ENCODE data around the gene CPAMD8.

Gene CPAMD8

DNA sequence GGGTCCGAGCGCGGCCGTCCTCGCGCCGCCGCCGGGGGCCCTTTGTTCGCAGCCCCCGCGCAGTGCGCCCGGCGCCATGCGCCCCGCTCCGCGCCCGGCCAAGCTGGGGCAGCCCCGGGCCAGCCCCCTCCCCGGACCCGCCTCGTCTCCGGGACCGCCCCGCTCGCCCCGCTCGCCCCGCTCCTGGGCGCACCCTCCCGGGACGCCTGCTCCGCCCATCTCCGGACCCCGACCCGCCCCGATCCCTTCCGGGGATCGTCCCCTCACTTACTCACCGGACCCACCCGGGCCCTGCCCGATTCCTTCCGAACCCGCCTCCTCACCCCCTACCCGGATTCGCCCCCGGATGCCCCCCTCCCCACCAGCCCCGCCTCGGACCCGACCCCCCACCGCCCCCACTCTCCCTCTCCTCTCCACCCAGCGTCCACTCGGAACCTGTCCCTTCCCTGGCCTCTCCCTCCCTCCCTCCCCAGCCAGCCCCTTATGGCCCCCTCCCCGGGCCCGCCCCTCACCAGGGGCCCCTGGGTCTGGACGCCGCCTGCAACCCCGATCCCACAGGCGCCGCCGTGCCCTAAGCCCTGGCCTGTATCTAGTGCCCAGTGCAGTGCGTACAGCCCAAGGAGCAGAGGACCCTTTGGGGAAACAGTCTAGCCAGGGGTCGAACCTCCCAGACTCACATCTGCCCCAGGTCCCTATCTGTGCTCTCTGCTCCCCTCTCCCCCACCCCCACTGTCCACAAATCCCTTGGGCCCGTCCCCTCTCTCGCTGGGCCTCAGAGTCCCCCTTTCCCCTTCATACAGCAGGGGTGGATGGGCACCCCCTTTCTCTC lies at the start of gene CPAMD8:
Gene CPAMD8 (minus strand): TSS at position 105 of the 829 bp plus-strand sequence. CDS start 168 bp downstream, outside the sequence.
- peak within 1 kb of the TSS; percentile 1 for H3K4me3 ChIP-seq (ENCODE audit: low read depth, low read length)
- no peak for DNase-seq (ENCODE audit: low read depth)
- TF ChIP-seq, protein P1, sequence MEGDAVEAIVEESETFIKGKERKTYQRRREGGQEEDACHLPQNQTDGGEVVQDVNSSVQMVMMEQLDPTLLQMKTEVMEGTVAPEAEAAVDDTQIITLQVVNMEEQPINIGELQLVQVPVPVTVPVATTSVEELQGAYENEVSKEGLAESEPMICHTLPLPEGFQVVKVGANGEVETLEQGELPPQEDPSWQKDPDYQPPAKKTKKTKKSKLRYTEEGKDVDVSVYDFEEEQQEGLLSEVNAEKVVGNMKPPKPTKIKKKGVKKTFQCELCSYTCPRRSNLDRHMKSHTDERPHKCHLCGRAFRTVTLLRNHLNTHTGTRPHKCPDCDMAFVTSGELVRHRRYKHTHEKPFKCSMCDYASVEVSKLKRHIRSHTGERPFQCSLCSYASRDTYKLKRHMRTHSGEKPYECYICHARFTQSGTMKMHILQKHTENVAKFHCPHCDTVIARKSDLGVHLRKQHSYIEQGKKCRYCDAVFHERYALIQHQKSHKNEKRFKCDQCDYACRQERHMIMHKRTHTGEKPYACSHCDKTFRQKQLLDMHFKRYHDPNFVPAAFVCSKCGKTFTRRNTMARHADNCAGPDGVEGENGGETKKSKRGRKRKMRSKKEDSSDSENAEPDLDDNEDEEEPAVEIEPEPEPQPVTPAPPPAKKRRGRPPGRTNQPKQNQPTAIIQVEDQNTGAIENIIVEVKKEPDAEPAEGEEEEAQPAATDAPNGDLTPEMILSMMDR (conservative IDR thresholded peaks at IDR 0.05; ENCODE audit: low read depth, low read length), result no peak

DNA sequence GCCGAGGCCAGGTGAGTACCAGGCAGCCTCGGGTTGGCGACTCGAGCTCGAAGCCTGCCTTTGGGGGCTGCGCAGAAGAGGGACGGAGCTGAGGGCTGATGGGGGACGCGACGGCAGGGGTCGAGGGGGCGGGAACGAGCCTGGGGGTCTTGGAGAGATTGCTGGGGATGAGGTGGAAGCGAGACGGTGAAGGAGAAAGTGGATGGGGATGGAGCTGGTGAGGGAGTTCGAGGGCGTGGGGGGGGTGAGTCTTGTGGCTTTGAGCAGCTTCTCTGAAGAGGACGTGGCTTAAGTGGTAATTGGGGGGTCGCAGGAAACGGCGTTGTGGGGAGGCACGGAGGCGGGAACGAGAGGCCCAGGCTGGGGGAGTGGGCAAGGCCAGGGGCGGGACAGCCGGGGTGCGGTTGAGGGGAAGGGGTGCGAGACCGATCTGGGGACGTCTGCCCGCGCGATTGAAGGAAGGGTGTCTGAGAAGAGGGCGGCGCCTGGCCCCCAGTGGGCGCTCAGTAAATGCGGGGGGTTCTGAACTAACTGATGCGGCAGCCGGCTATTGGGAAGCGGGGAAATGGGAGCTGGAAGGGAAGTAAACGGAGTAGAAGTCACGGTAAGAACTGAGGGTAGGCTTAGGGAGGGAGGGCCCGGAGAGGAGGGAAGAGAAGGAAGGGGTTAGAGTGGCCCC lies 49.4 kb upstream of the CPAMD8 start:
- TF ChIP-seq, protein P1 (conservative IDR thresholded peaks at IDR 0.05; ENCODE audit: low read depth, low read length), result no peak
- peak; percentile 27 for DNase-seq (ENCODE audit: low read depth)
- H3K4me3 ChIP-seq (ENCODE audit: low read depth, low read length), result peak overlapping the region; percentile 94

DNA sequence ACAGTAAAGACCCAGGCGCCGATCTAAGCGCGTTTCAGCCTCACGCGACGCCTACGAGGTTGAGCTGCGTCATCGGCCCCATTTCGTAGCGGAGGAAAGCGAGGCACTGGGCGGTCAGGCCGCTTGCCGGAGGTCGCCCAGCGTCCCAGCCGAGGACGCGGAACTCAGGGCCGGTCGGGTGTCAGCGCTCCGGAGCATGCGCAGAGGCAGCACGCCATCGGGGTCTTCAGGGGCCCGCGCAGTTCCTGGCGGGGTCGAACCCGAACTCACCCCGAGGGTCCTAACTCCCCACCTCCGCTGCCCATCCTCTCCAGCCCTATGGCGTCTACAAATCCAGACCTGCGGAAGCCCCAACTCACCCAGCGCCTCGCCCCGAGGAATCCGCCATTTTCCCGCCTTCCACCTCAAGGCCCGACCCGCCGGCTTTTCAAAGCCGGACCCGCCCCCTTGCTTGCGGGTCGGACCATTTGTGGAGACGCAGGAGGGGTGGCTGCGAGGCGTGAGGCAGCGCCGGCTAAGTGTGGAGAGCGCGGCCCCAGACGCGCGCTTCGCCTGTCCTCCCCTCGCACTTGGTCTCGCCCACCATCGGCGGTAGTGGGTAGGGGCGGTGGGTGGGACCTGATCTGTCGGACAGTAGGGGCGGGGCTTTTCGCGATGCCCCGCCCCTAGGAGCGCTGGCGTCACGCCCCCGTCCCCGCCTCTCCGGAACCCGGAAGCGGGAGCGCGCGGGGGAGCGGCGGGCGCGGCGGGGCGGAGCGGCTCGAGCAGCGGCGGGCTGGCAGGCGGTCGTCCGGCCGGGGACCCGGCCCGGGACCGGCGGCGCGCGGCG lies 48.6 kb upstream of the CPAMD8 start, which contains the start of the genes HAUS8 and MYO9B:
Gene HAUS8 (minus strand): TSS at position 418 of the 829 bp plus-strand sequence. CDS start 30 bp downstream, at position 388.
Gene MYO9B (plus strand): TSS at position 743 of the 829 bp plus-strand sequence. CDS start 25,941 bp downstream, outside the sequence.
- TF ChIP-seq, protein P1 (conservative IDR thresholded peaks at IDR 0.05; ENCODE audit: low read depth, low read length), result no peak
- H3K4me3 ChIP-seq (ENCODE audit: low read depth, low read length), result peak within 1 kb of the TSS; percentile 94
- DNase-seq (ENCODE audit: low read depth), result peak; percentile 100

DNA sequence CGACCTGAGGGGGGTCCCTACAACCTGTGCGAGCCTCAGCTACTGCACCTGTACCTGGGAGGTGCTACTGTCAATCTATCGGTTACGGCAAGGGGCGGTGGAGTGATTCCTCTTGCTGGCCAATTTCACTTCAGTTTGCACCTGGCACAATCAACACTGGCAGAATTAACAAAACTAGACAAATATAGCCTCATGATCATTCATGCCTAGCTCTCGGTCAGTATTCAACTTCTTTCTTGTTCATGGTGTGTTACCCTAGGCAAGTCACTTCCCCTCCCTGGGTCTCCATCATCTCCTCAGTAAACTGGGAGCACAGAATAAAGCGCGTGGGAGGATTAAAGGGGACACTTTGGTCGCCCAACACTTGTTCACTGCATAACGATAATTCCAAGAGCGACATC lies 48.0 kb upstream of the CPAMD8 start:
- no peak for DNase-seq (ENCODE audit: low read depth)
- H3K4me3 ChIP-seq (ENCODE audit: low read depth, low read length), result peak overlapping the region; percentile 94
- TF ChIP-seq, protein P1 (conservative IDR thresholded peaks at IDR 0.05; ENCODE audit: low read depth, low read length), result no peak

DNA sequence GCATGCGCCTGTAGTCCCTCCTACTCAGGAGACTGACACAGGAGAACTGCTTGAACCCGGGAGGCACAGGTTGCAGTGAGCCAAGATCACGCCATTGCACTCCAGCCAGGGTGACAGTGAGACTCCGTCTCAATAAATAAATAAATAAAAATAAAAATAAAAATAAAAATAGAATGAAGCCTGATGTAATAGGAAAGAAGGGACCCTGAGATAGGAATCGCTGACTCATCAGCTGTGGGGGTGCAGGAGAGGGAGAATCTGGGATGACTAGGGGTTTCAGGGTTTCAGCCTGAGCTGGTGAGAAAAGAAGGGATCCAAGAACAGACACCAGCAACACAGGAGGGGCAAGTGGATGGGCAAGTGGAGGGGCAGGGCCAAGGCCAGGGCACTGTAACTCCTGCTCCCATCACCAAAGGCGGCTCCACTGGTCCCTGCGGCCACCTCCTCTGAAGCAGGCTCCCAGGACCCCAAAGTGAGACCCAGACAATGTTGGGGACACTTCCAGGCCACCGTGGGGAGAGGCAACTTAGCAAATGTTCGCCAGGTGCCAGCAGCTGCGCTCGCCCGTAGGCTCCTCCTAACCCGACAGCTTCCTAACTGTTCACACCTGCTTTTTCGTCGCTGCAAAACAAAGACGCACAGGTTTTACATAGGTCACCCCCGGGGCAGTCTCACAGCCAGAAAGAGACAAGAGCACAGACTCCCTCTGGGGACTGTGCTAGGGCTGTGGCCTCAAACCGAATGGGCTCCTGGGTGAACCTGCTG lies 47.4 kb upstream of the CPAMD8 start:
- DNase-seq (ENCODE audit: low read depth), result no peak
- peak overlapping the region; percentile 94 for H3K4me3 ChIP-seq (ENCODE audit: low read depth, low read length)
- TF ChIP-seq, protein P1 (conservative IDR thresholded peaks at IDR 0.05; ENCODE audit: low read depth, low read length), result no peak

DNA sequence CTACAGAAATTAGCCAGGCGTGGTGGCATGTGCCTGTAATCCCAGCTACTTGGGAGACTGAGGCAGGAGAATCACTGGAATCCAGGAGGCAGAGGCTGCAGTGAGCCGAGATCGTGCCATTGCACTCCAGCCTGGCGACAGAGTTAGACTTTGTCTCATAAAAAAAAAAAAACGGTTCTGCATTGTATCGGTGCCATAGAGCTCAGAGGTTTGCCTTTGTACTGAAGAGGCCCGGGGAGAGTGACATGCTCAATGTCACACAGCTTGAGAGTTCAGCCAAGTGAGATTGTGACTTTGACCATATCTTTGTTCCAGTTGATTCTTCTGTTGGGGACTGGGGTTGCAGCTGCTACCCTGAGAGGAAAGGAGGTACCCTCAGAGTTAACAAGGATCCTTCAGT lies 44.3 kb upstream of the CPAMD8 start:
- TF ChIP-seq, protein P1 (conservative IDR thresholded peaks at IDR 0.05; ENCODE audit: low read depth, low read length), result no peak
- H3K4me3 ChIP-seq (ENCODE audit: low read depth, low read length), result no peak overlapping the region
- no peak for DNase-seq (ENCODE audit: low read depth)

Measured in choroid plexus epithelial cell (primary cell).